Activated CD4-positive, alpha-beta T cell treated with anti-CD3 and anti-CD28 coated beads for 48 hours (primary cell): Measurements from ENCODE around the gene LMBR1L.
A peak's percentile ranks its signal among the peaks of the same experiment; 100 is the strongest.

Experiments used
- DNase-seq: peaks from one replicate; pipeline ENCODE4 v3.0.0-alpha.2; 2020

Gene LMBR1L

DNA sequence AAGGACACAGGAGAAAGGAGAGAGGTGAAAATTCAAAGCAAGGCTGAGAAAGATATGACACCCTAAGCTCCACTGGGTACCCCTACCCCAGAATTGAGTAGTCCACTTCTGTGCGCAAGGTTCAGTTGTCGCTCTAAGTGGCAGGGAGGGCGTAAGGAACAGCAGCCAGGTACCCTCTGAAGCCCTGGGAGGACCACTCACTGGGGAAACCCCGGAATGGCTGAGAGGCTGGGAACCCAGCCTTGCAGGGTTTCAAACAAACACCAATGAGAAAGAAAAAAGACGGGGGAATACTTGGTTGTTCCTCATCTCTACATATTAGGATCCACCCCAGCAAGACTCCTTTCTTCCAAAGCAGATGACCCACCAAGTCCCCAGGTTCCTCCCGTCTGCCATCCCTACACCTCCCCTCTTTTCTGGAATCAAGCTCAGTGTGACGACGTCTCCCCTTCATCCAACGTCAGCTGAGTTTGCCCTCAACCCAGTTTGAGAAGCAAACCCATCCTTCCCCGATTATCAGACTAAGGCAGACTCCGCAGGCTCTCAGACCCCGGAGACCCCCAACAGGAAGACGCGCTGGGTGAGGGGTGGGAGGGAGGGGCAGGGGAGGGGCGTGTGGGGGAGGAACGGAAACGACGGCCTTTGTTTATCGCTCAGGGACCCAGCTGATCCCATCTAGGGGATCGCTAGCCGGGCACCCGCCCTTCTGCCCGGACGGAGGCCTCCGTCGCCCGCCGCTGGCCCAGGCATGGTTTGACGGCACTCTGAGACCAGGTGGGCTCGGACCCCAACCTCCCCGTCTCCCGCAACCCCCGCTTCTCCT is 795 bp downstream of the LMBR1L start:
- DNase-seq = no peak

- no peak for DNase-seq
These were observed 1.7 kb downstream of the LMBR1L start for GRCh38 chr12:49108958-49109404.

- DNase-seq = no peak
These were observed 5.1 kb downstream of the LMBR1L start for GRCh38 chr12:49105504-49106084.

- no peak for DNase-seq
These were observed 5.8 kb downstream of the LMBR1L start for GRCh38 chr12:49104822-49105221.

DNA sequence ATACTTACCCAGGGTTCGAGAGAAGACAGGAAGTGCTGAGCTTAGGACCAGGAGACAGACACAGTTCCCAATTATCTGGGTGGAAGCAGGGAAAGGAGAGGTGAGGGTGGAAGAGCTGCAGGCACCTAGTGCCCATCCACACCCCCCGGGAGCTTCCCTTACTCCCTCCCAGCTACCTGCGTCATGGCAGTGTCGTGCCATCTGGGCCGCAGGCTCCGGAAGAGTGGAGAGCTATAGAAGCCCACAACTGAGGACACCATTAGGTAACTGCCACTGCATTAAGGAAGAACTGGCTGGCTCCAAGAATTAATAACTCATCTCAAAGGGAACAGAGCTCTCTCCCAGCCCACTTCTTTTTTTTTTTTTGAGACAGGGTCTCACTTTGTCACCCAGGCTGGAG is 10.3 kb downstream of the LMBR1L start:
- no peak for DNase-seq

DNA sequence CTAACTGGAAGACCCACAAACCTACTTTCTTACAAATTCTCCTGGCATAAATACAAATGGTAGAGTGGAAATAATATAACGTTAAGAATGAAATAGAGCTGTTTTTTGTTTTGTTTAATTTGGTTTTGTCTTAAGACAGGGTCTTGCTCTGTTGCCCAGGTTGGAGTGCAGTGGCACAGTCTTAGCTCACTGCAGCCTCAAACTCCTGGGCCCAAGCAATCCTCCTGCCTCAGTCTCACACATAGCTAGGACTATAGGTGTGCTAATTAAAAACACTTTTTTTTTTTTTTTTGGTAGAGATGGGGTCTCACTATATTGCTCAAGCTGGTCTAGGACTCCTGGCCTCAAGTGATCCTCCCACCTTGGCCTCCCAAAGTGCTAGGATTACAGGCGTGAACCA is 11.9 kb downstream of the LMBR1L start:
- DNase-seq = no peak

DNA sequence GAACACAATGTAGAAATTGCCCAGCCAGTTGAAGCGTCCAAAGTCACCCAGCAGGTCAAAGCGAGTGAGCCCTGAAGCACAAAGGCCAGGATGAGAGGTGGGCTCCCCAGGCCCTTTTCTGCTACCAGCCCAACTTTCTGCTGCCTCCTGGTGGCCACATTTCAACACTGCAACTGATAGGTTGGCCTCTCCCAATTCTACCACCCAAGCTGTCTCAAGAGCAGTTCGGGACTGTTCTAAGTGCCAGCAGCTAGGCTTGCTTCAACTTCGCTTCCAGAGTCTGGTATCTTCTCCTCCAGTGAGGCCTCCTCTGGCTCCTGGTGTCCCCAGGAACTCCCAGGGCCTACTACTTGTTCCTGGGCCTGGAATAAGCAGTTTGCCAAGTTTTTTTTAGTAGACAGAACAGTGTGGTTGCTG is 12.6 kb downstream of the LMBR1L start:
- peak; percentile 74 for DNase-seq

DNA sequence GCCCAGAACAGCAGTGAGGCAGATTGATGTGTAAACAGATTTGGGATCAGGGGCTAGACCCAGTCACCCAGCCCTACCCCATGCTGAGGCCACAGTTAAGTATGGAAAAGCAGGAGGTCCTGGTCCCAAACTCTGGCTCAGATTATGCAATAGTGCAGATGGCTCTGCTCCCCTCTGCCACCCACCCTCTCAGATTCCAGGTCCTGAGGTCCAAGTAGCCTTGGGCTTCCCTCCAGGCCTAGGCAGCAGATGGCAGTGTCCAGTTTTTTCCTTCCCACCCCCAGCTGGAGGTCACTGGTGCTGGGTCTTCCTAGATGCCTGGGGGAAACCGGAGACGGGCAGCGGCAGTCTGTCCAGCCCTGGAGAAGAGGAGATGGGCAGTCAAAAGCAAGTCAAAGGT is 13.3 kb downstream of the LMBR1L start:
- no peak for DNase-seq

GRCh38 chr12:49094975-49095365 is 15.7 kb downstream of the LMBR1L start:
- DNase-seq = no peak

DNA sequence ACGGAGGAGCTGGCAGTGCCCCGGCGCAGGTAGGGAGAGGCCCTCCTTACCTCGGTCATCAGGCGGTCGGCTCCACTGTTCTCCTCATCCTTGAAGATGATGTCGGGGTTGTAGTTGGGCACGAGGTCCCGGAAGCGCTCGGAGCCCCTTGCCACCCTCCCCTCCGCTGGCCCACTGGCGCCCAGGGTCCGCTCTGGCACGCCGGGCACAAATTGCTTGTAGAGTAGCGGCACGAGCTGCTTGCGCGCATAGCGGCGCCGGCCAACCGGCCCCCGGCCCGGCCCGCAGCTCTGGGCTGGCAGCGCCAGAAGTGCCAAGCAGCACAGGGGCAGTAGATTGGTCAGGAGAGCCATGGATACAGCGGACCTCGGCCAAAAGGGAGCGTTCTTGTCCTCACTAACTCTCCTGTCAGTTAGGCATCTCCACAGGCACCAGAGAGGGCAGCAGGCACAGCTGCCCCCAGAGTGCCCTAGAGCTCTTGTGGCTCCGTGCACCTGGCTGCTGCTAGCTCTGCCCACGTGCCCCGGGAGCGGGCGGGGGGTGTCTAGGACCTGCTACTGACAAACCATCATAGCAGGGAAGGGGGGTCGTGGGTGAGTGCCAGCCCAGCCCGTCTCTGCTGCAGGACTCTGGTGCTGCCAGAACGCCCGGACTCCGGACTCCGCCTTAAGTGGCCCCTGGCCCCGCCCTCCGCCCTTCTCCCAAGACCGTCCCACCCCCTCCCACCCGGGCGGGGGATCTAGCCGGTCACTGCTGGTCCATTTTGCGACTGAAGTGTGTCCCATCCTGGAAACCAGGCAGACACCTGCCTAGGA is 16.3 kb downstream of the LMBR1L start, which contains the start of gene DHH:
DHH (minus strand) TSS at position 642 of the 815 bp plus-strand sequence; CDS start at position 353, 289 bp downstream.
- no peak for DNase-seq

DNA sequence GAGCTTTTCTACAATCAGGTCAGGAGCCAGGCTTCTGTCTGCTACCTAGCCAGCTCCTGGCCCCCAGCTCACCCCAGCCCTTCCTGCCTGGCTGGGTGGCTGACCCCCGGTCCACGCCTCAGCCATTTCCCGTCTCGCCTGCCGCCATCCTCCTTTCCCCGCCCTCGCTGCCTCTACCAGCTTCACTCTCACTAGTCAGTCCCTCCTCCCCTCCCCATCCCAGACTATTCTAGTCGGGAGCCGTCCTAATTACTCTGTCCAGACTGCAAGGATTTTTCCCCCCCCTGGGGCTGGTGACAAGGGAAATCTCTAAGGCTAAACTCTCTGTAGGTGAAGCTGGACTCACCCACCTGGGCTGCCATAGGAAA is 16.9 kb downstream of the LMBR1L start:
- no peak for DNase-seq

DNA sequence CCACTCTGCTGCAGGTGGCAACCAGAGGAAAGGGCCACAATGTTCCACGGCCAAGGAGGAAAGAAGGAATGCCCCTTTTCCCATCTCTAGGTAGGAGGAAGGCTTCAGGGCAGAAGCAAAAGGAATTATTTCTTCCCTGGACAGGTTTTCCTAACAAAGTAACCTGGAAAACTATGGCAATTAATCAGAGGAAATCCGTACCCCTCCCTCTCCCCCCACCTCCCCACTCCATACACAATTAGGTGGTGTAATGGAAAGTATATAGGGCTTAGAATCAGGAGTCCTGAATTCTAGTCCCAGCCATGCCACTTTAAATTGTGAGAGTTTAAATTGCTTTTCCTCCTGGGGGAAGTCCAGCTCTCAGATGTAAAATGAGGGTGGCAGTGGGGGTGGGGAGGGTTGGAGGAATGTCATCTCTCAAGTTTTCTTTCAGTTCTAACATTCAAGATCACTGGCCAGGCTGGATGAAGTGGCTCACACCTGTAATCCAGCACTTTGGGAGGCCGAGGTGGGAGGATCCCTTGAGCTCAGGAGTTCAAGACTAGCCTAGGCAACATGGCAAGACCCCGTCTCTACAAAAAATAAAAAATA is 17.7 kb downstream of the LMBR1L start:
- DNase-seq = no peak

DNA sequence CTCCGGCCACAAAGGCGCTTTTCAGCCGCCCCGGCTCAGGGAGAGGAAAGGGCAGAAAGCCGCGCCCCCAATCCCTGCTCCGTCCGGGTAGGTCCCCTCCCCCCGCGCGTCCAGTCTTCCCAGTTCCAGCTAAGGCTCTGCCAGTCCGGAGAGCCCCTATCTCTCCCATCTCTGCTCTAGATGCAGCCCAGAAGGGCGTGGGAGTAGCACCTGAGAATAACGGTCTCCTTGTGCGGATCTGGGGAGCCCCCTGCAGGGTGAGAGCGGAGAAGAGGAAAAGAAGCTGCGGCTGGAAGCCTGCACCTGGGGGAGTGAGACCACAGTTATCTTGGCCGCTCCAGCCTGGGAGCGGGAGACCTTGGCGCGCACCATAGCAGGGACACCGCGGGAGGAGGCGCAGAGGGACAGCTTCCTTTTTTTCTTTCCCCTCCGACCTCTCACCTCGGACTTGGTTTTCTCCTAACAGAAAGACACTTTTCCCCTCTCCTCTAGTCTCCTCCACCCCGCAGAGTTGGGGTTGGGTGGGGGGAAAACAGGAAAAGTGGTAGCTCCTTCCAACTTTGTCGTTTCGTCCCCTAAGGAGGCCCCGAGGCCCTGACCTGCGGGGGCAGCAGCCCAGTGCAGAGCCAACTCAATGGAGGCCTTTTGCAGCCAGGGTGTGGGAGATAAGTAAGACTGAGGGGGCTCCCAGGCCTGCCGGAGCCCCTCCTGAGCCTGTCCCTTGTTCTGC is 18.4 kb downstream of the LMBR1L start:
- DNase-seq = peak; percentile 75

GRCh38 chr12:49091836-49092085 is 18.9 kb downstream of the LMBR1L start:
- DNase-seq = no peak

DNA sequence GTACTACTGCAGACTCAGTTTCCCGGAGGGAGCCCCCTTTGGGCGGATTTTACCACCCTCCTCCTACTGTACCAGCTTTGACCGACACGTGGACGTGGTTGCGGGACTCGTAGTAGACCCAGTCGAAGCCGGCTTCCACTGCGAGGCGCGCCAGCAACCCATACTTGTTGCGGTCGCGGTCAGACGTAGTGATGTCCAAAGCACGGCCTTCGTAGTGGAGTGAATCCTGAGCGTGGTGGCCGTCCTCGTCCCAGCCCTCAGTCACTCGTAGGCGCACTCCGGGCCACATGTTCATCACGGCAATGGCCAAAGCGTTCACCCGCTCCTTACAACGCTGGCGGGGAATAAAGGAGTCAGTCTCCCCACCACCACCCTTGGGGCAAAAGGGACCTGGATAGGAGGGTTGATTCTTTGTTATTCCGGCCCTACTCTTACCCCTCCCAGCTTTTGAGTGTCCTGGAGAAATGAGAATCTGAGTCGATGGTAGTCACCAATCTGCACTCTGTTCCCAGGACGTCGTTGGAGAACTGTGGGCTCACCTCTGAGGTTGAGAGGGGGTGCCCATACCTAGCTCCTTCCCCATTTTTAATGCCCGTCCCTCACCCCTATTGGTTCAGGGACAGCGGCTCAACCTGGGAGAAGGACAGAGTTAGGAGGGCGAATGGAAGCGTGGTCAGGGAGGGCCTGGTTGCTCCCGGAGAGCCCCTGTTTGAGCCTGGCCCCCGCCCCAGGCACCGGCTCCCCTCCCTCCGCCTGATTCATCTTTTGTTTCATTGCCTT is 19.4 kb downstream of the LMBR1L start:
- peak; percentile 17 for DNase-seq

DNA sequence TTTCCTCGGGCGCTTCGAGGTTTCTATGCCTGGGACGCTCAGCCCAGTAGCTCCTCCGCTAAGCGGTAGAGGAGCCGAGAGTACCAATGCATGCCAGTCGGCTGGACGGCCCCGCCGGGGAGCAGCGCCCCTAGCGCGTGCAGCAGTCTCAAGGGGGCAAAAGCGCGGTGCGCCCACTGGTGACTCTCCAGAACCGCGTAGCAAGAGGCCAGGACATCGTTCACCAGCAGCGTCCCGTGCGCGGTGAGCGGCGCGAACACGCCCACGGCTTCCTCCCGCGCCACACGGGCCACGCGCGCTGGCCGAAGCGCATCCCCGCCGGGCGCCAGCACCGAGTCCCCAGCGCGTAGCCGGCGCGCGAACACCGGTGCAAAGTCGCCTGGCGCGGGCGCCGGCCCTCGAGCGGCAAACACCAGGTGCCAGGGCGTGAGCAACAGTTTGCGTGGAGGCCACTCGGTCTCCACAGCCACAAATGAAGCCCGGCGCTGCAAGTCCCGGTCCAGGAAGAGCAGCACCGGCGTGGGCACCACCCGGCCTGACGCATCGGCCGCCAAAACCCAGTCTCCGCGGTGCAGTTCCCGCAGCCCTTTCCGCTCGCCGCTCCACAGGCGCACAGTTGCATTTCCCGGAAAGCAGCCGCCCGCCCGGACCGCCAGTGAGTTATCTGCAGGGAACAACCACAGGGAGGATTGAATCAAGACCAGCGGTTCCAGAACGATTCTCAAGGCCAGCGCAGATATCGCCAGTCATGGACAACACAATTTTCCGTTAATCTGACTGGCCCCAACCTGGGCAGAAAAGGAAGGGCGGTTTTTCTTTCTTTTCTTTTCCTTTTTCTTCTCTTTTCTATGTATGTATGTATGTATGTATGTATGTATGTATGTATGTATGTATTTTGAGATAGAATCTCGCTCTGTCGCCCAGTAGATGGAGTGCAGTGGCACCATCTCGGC is 20.6 kb downstream of the LMBR1L start:
- peak; percentile 50 for DNase-seq

DNA sequence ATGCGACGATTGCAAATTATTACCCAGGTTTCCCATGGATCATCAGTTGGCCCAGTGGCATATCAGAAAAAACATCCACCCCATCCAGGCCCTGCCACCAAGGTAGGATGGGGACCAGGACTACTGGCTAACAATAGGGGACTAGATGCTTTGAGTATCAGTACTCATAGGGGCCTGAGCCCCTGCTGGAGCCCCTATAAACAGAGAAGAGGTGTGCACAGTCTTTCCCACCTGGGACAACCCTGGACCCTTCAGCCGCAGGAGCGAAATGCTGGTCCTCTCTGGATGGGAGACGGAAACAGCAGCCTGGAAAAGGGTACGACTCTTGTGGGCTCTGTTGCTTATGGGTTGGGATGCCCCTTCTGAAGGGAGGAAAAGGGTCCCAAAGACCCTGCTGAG is 21.7 kb downstream of the LMBR1L start:
- DNase-seq = no peak

DNA sequence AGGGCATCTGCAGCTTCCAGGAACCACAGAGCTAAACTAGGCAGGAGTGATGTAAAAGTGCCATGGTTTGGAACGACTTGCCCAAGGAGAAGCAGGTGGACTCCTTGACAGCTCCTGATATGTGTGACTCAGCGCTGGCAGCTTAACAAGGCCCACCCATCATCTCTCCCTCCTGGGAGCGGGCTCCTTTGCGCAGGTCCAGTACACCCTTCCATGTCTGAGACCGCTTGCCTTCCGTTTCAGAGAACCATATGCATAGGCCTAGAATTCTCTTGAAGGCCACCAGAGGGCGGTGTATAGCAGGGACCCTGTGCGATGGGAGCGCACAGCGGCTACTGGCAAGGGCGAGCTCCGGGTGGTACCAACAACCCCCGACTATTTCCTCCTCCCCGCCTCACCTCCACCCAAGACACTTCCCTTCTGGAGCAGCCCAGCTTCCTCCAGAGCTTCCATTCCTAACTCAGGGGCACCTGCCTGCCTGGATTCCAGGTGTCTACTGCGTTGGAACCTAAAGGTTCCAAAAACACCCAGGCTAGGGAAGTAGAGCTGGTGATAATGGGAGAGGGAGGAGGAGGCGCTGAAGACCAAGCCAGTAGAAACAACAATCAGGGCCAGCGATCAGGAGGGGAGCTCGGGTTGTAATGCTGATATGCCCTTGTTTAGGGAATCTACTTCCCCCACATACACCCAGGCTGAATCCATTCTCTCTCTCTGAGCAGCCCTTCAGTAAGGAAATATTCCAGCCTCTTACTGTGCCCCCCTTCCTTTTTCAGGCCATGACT is 22.3 kb downstream of the LMBR1L start:
- peak; percentile 78 for DNase-seq

DNA sequence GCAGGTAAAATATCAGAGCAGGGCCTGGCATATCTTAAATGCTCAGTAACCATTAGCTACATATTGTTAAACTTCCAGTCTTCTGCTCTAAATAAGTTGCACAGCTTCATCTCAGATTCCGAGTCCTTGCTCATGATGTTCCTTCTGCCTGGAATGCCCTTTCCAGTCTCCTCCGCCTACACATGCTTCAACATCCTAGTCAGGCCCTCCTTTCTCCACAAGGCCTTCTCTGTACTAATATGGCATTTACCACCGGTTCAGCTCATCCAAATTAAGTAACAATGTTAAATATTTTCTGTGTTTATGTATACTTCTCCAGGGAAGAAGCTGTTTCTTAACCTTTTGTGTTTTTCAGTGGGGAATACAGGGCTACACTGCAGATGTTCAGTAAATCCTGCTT is 24.5 kb downstream of the LMBR1L start:
- DNase-seq = no peak

DNA sequence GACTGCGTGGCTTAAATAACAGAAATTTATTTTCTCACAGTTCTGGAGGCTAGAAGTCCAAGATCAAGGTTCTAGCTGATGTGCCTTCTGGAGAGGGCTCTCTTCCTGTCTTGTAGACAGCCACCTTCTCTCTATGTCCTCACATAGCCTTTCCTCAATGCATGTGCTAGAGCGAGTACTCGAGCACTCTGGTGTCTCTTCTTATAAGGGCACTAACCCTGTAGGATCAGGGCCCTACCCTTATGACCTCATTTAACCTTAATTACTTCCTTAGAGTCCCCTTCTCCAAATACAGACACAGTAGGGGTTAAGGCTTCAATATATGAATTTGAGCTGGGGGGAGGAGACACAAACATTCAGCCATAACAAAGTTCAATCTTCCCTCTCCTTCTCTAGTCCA is 26.2 kb downstream of the LMBR1L start:
- no peak for DNase-seq
